Sigmoid colon (tissue), 4 donors: Measurements from ENCODE around the gene POLR1A.

Experiments used
- POLR2A ChIP-seq, 2 donors: fragments of 450-650 bp; IDR thresholded peaks; one replicate each; pipeline ENCODE4 v1.6.1; 2016; ENCODE audit warnings: antibody characterized with exemption in 2 of 2, mild to moderate bottlenecking in 2 of 2, moderate library complexity in 2 of 2
- POLR2AphosphoS5 ChIP-seq, 4 donors: sonication (generic); formaldehyde crosslinking; IDR thresholded peaks; one replicate each; pipeline ENCODE4 v1.6.1; 2017; ENCODE audit warnings: antibody characterized with exemption in 4 of 4
- TF ChIP-seq, protein P1 (sequence below), 4 experiments: fragments of 450-650 bp in 3 of 4; fragments of 200-600 bp in 1 of 4; IDR thresholded peaks; one replicate each; pipeline ENCODE4 v1.5.1; 2016 to 2019; ENCODE audit warnings: antibody characterized with exemption in 4 of 4, mild to moderate bottlenecking in 3 of 4, moderate library complexity in 2 of 4

DNA sequence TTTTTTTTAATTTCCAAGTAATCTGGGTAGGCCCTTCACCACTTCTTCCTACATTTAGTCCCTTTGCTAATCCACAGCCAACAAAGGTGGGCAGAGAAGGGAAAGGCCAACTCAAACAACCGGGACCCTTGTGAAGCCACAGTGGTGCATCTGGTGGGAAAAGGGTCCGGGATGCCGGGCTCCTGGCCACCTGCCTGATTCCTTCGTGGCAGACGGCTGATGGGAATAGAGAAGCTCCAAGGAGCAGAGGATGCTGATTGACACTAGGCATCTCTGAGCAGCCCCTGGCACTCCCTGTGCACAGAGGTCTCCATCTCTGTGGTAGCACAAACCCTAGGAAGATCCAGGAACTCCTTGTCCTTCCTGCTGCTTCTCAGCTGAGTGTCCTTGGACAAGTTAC lies 37.0 kb downstream of the POLR1A start:
- TF ChIP-seq, protein P1, sequence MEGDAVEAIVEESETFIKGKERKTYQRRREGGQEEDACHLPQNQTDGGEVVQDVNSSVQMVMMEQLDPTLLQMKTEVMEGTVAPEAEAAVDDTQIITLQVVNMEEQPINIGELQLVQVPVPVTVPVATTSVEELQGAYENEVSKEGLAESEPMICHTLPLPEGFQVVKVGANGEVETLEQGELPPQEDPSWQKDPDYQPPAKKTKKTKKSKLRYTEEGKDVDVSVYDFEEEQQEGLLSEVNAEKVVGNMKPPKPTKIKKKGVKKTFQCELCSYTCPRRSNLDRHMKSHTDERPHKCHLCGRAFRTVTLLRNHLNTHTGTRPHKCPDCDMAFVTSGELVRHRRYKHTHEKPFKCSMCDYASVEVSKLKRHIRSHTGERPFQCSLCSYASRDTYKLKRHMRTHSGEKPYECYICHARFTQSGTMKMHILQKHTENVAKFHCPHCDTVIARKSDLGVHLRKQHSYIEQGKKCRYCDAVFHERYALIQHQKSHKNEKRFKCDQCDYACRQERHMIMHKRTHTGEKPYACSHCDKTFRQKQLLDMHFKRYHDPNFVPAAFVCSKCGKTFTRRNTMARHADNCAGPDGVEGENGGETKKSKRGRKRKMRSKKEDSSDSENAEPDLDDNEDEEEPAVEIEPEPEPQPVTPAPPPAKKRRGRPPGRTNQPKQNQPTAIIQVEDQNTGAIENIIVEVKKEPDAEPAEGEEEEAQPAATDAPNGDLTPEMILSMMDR (IDR thresholded peaks at IDR 0.05) = no peak
- TF ChIP-seq POLR2A (IDR thresholded peaks at IDR 0.05) (no peak), POLR2AphosphoS5 (IDR thresholded peaks at IDR 0.05) (no peak)
